Erythroblast (primary cell): ENCODE data around the gene EPB41L4B.

Source experiments
- GATA1 ChIP-seq: IDR thresholded peaks from 2 replicates; pipeline ENCODE4 v1.6.1; 2011; ENCODE audit warnings: low read depth, mild to moderate bottlenecking, control low read depth, low read length, moderate library complexity
- POLR2A ChIP-seq: IDR thresholded peaks from 2 replicates; pipeline ENCODE4 v1.6.1; 2011; ENCODE audit warnings: mild to moderate bottlenecking, low read length

- TF ChIP-seq POLR2A, result no peak
- no peak for TF ChIP-seq GATA1
Observed at GRCh38 chr9:109269081-109269480, 51.8 kb downstream of the EPB41L4B start.
